Ascending aorta (tissue), 2 donors: ENCODE measurements around the gene C10orf53. TPM values are rescaled to one million over a fixed set of nuclear protein-coding genes. Genes with fewer than 3 reads are reported as not detected.
"Not testable (repeated sequence)": the region's sequence is repeated elsewhere in the genome, so short reads cannot be mapped to it uniquely, and the experiment has no call there.

Experiments used
- DNase-seq, 2 donors: peaks; one replicate each; pipeline ENCODE4 v3.0.0-alpha.2; 2019; ENCODE audit warnings: low spot score in 2 of 2
- H3K27ac ChIP-seq, 2 donors: fragments of 200-600 bp; sonication (generic); one replicate each; pipeline ENCODE4 v1.5.1; 2016 to 2017; ENCODE audit warnings: mild to moderate bottlenecking in 1 of 2
- H3K27me3 ChIP-seq: fragments of 200-600 bp; sonication (generic); one replicate; pipeline ENCODE4 v1.5.1; 2017
- H3K36me3 ChIP-seq, 2 donors: fragments of 200-600 bp; sonication (generic); one replicate each; pipeline ENCODE4 v1.5.1; 2016
- H3K4me1 ChIP-seq, 2 donors: fragments of 200-600 bp; sonication (generic); one replicate each; pipeline ENCODE4 v1.5.1; 2016 to 2017; ENCODE audit warnings: mild to moderate bottlenecking in 1 of 2
- H3K4me3 ChIP-seq, 2 donors: fragments of 200-600 bp; sonication (generic); one replicate each; pipeline ENCODE4 v1.5.1; 2016 to 2017; ENCODE audit warnings: mild to moderate bottlenecking in 1 of 2
- H3K9me3 ChIP-seq, 2 donors: fragments of 200-600 bp; sonication (generic); one replicate each; pipeline ENCODE4 v1.5.1; 2016
- CTCF ChIP-seq, 3 experiments: fragments of 200-600 bp in 2 of 3; fragments of 450-650 bp in 1 of 3; sonication (generic) in 2 of 3; IDR thresholded peaks; one replicate each; pipeline ENCODE4 v1.5.1; 2016 to 2019; ENCODE audit warnings: antibody characterized with exemption in 3 of 3, mild to moderate bottlenecking in 1 of 3, moderate library complexity in 1 of 3
- intact Hi-C: fragments of 100-400 bp; cut with DNase I; formaldehyde crosslinking; loops from one replicate; pipeline ENCODE4 v1.15.1; 2023
- total RNA-seq: library from RNA; depleted of rRNA; stranded (reverse); fragments of >200 nt; gene quantifications from one replicate; pipeline ENCODE4 v1.1.0, GENCODE V29; 2016

Gene C10orf53
- total RNA-seq, 1 donor from 2014 or later: not detected

DNA sequence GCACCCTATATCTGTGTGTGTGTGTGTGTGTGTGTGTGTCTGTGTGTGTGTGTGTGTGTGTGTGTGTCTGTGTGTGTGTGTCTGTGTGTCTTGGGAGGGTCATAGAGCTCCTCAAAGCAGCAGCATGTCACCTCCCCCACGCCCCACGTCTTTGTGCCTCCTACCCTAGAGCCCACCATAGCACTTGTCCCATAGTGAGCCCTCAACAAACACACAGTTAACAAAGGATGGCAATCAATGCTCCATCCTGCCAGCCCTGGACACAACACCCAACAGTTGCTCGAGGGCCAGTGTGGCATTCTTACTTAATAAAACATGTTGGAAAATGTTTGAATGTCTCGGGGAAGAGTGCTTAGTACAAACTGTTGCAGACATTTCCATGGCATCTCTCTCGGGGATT, 30.5 kb downstream of the C10orf53 start:
- intact Hi-C loops: no loop called here
- Histone ChIP-seq H3K4me1 (no peaks in the 10 kb centered on the region), H3K9me3 (no peaks in the 10 kb centered on the region), H3K27me3 (no peaks in the 10 kb centered on the region), H3K4me3 (no peak overlapping the region), H3K36me3 (no peaks in the 10 kb centered on the region), H3K27ac (no peak overlapping the region)
- no peak for TF ChIP-seq CTCF (IDR thresholded peaks at IDR 0.05)
- DNase-seq: no peak

GRCh38 chr10:49710966-49711365, 31.5 kb downstream of the C10orf53 start:
- H3K4me1 ChIP-seq: no peaks in the 10 kb centered on the region
- intact Hi-C loops: no loop called here
- no peak for DNase-seq
- no peaks in the 10 kb centered on the region for H3K27me3 ChIP-seq
- TF ChIP-seq CTCF (IDR thresholded peaks at IDR 0.05): no peak
- no peaks in the 10 kb centered on the region for H3K36me3 ChIP-seq
- no peak overlapping the region for H3K27ac ChIP-seq
- H3K4me3 ChIP-seq: no peak overlapping the region
- no peaks in the 10 kb centered on the region for H3K9me3 ChIP-seq

GRCh38 chr10:49711481-49711880, 32.0 kb downstream of the C10orf53 start:
- no peak for TF ChIP-seq CTCF (IDR thresholded peaks at IDR 0.05)
- no peak for DNase-seq
- no peaks in the 10 kb centered on the region for H3K36me3 ChIP-seq
- intact Hi-C loops: no loop called here
- no peaks in the 10 kb centered on the region for H3K4me1 ChIP-seq
- H3K27me3 ChIP-seq: no peaks in the 10 kb centered on the region
- H3K9me3 ChIP-seq: no peaks in the 10 kb centered on the region
- no peak overlapping the region for H3K4me3 ChIP-seq
- no peak overlapping the region for H3K27ac ChIP-seq

- H3K27ac ChIP-seq: no peak overlapping the region
- H3K4me1 ChIP-seq: no peaks in the 10 kb centered on the region
- TF ChIP-seq CTCF (IDR thresholded peaks at IDR 0.05): no peak
- no peaks in the 10 kb centered on the region for H3K27me3 ChIP-seq
- no peaks in the 10 kb centered on the region for H3K36me3 ChIP-seq
- no peak for DNase-seq
- no peak overlapping the region for H3K4me3 ChIP-seq
- no peaks in the 10 kb centered on the region for H3K9me3 ChIP-seq
- intact Hi-C loops: no loop called here
Measured at GRCh38 chr10:49713266-49713665, 33.8 kb downstream of the C10orf53 start.

DNA sequence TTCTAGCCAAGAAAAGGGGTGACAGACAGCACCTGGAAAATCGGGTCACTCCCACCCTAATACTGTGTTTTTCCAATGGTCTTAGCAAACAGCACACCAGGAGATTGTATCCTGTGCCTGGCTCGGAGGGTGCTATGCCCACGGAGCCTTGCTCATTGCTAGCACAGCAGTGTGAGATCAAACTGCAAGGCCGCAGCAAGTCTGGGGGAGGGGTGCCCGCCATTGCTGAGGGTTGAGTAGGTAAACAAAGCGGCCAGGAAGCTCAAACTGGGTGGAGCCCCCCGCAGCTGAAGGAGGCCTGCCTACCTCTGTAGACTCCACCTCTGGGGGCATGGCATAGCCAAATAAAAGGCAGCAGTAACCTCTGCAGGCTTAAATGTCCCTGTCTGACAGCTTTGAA, 35.7 kb downstream of the C10orf53 start:
- H3K36me3 ChIP-seq, intact Hi-C loops, H3K4me1 ChIP-seq, DNase-seq, H3K27ac ChIP-seq, H3K9me3 ChIP-seq, H3K4me3 ChIP-seq, H3K27me3 ChIP-seq: not testable (repeated sequence)

GRCh38 chr10:49726593-49726992, 47.1 kb downstream of the C10orf53 start:
- H3K27me3 ChIP-seq: no peaks in the 10 kb centered on the region
- no peak for DNase-seq
- no peaks in the 10 kb centered on the region for H3K4me1 ChIP-seq
- H3K9me3 ChIP-seq: peaks cover 0 to 10% of the 10 kb centered on the region in 2 donors
- no peak for TF ChIP-seq CTCF (IDR thresholded peaks at IDR 0.05)
- no peak overlapping the region for H3K4me3 ChIP-seq
- H3K27ac ChIP-seq: no peak overlapping the region
- intact Hi-C loops: no loop called here
- no peaks in the 10 kb centered on the region for H3K36me3 ChIP-seq
